Left forelimb (tissue), 1 donor: Measurements from ENCODE around the gene STX16.

Experiments used
- DNase-seq: peaks from one replicate; pipeline ENCODE4 v3.0.0-alpha.2; 2018; ENCODE audit warnings: low spot score

Gene STX16

GRCh38 chr20:58710481-58711265 lies 59.6 kb downstream of the STX16 start:
- DNase-seq, result no peak

GRCh38 chr20:58711266-58712051 lies 60.4 kb downstream of the STX16 start:
- no peak for DNase-seq

GRCh38 chr20:58712151-58712791 lies 61.2 kb downstream of the STX16 start:
- DNase-seq, result no peak

- DNase-seq, result no peak
Measured at GRCh38 chr20:58712806-58713731, 62.0 kb downstream of the STX16 start.

- no peak for DNase-seq
Measured at GRCh38 chr20:58713801-58714339, 62.8 kb downstream of the STX16 start.

GRCh38 chr20:58714340-58714922 lies 63.3 kb downstream of the STX16 start:
- no peak for DNase-seq

GRCh38 chr20:58714923-58715351 lies 63.9 kb downstream of the STX16 start:
- no peak for DNase-seq

- no peak for DNase-seq
Measured at GRCh38 chr20:58715391-58715800, 64.3 kb downstream of the STX16 start.

GRCh38 chr20:58715801-58716475 lies 64.9 kb downstream of the STX16 start:
- no peak for DNase-seq

- DNase-seq, result no peak
Measured at GRCh38 chr20:58716476-58717277, 65.6 kb downstream of the STX16 start.

- DNase-seq, result no peak
Measured at GRCh38 chr20:58717278-58718091, 66.4 kb downstream of the STX16 start.

- no peak for DNase-seq
Measured at GRCh38 chr20:58718121-58718563, 67.1 kb downstream of the STX16 start.

- peak; percentile 45 for DNase-seq
Measured at GRCh38 chr20:58718729-58719128, 67.6 kb downstream of the STX16 start.

GRCh38 chr20:58719258-58719657 lies 68.2 kb downstream of the STX16 start:
- peak; percentile 63 for DNase-seq

GRCh38 chr20:58719971-58720371 lies 68.9 kb downstream of the STX16 start:
- DNase-seq, result peak; percentile 63

- DNase-seq, result no peak
Measured at GRCh38 chr20:58720890-58721289, 69.8 kb downstream of the STX16 start.

- peak; percentile 48 for DNase-seq
Measured at GRCh38 chr20:58721951-58722778, 71.1 kb downstream of the STX16 start.
